ACHN (cell line): Measurements from ENCODE around the gene MAP3K20.
"Not testable (repeated sequence)": the region's sequence is repeated elsewhere in the genome, so short reads cannot be mapped to it uniquely, and the experiment has no call there.

Experiments used
- DNase-seq: peaks from one replicate; pipeline ENCODE4 v3.0.0-alpha.2; 2015
- in situ Hi-C: cut with HindIII; loops from 2 replicates; pipeline ENCODE4 v1.10.0; 2017; ENCODE audit warnings: low sequenced_read_pairs, low pct_ligation_motif_present, low pct_unique_long_range_greater_than_20kb

Gene MAP3K20

GRCh38 chr2:173171924-173172643 is 96.4 kb downstream of the MAP3K20 start:
- in situ Hi-C loops: no loop called here
- no peak for DNase-seq

- DNase-seq, in situ Hi-C loops: not testable (repeated sequence)
Measured at GRCh38 chr2:173174339-173174738, 98.7 kb downstream of the MAP3K20 start.

- in situ Hi-C loops: no loop called here
- no peak for DNase-seq
Measured at GRCh38 chr2:173175222-173175621, 99.6 kb downstream of the MAP3K20 start.

GRCh38 chr2:173181982-173182381 is 106.3 kb downstream of the MAP3K20 start:
- no peak for DNase-seq
- in situ Hi-C loops: no loop called here

- in situ Hi-C loops: no loop called here
- peak; percentile 98 for DNase-seq
Measured at GRCh38 chr2:173184031-173185004, 108.7 kb downstream of the MAP3K20 start.

DNA sequence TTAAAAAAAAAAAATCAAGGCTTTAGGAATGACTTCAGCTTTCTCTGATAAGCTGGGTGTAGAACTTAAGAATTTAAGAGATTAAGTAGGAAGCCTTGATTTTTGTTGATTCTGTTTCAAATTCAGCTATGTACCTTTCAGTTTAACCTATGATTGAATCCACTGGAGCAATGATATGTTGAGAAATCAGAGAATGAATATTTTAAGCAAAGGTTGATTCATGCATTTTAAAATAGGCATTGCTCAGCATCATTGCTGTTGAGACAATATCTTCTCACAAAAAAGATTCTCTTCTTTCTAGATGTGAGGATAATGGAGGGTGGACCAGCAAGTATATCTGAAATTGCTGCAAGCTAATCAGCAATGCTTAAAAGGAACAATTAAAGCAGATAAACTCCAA is 109.8 kb downstream of the MAP3K20 start:
- in situ Hi-C loops: no loop called here
- DNase-seq: no peak

DNA sequence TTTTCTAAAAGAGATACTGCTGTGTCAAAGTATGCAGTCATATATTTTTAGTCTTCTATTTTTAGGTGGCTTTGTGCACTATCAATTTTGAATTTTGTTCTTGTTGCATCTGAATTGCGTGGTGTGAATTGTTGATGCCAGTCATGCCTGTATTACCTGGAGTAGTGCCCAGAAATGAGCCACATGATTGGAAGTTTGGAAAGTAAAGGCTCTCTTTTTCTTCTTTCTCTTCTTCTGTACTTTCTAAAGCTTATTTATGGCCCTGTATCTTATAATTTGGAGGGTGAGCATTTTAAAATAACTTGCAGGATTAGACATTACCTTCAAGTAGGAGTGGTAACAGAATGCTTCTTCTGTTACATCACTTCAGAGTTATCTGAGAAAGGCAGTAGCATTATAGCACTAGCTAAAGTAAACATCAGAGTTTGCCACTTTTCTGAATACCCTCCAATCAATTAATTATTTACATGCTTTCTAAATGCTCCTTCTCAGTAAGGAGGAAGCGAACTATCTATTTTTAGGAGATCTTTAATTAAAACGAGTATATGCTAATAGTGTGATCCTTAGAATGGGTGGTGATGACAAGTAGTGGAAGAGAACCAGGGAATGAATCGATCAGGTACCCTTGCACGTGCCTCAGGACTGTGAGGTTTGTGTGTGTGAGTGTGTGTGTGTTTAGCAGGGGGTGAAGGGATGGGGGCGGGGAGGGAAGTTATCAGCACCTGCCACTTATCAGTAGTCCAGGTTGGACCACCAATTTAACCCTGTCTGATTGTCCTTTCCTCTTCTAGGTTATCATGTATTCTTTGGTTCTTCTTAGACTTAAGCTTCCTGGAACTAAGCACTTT is 112.5 kb downstream of the MAP3K20 start:
- in situ Hi-C loops: no loop called here
- DNase-seq: peak; percentile 63

DNA sequence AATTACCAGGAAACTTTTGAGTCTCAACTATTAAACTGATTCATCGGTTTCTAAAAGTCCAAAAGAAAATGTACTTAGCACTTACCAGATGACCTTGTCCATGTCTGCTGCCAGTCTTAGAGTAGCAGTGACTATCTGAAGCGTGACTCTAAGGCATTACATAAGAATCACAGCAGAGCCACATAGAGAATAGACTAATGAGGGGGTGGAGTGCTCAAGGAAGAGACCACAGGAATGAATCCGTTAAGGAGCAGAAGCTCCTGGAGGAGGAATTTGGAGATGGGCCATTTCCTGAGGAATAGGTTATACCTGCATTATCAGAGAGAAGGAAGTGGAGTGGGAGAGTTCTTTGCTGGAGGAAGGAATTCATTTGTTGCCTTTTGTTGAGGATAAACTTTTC is 116.0 kb downstream of the MAP3K20 start:
- in situ Hi-C loops: no loop called here

GRCh38 chr2:173192071-173192470 is 116.4 kb downstream of the MAP3K20 start:
- in situ Hi-C loops: no loop called here
- DNase-seq: no peak

More for the DNA sequence above, 116.0 kb downstream of the MAP3K20 start:
- no peak for DNase-seq

GRCh38 chr2:173193925-173194324 is 118.3 kb downstream of the MAP3K20 start:
- in situ Hi-C loops: no loop called here
- no peak for DNase-seq

- in situ Hi-C loops: no loop called here
- no peak for DNase-seq
Measured at GRCh38 chr2:173195100-173195499, 119.5 kb downstream of the MAP3K20 start.

DNA sequence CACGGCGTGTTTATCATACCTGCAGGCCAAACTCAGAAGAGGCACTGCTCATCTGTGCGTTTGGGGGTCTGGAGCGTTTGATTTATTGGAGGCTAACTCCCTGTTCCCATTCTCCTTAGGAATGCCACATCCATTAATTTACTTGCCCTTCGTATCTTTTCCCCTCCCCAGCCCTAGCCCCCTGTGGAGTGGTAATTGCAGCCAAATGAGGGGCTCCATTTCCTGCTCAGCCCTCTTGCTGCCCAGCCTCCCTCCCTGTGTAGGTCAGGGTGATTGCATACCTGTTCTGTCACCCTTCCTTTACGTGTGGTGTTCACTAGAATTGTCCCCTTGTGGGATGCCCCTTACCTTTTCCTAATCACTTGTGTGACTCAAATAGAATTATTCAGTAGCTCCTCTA is 120.4 kb downstream of the MAP3K20 start:
- in situ Hi-C loops: no loop called here
- DNase-seq: no peak

DNA sequence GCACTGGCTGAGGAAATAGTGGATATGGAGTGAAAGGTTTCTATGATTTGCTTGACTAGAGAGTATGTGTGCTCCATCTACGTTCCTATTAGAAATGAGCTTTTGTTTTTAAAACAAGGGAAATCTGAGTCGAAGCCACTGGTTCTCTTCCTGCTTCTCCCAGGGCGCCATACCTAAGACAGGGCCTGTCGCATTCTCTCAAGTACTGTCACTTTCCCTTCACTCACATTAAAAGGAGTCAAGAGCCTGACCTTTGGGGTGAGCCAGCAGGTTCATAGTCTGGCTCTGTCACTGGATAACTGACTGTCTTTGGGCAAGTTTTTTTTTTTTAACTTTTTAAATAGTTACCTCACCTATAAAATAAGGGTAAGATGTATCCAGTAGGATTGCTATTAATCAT is 121.0 kb downstream of the MAP3K20 start:
- DNase-seq: no peak
- in situ Hi-C loops: no loop called here

GRCh38 chr2:173198327-173198726 is 122.7 kb downstream of the MAP3K20 start:
- in situ Hi-C loops: no loop called here
- DNase-seq: no peak

DNA sequence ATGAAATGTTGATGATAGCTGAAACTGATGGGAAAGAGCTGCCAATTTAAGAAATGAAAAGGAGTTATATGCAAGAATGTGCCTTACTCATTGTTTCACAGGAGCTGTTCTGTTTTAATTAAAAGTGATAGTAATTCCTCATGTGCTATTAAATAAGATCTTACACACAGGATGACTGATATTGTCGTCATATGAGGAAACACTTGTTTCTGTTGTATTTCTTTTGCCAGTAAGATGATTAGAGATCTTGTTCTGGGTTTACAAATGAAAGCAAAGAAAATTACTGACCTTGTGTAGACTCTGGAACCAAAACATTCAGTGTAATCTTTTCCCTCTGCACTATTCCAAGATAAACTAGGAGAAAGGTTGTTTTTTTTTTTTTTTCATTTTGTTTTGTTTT is 123.6 kb downstream of the MAP3K20 start:
- DNase-seq: no peak
- in situ Hi-C loops: no loop called here

GRCh38 chr2:173202570-173202969 is 126.9 kb downstream of the MAP3K20 start:
- in situ Hi-C loops: loop anchor here (25.0 kb wide), 1 partner anchor 165 kb away; no protein-coding TSS in a partner anchor
- DNase-seq: no peak

DNA sequence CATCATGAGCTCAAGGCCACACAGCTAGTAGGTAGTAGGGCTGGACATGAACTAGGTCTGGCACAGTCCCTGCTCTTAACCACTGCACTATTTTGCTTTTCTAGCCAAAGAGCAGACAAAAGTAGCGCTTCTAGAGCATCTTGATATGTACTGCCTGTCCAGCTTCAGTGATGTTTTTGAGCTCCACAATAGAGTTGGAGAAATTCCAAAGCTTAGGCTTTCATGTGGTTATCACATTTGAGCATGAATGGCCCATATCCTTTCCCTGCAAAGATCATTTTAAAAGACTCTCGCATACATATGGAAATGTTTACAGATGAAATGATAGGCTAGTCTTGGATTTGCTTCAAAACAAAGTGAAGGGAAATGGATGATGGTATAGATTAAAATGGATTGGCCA is 128.7 kb downstream of the MAP3K20 start:
- DNase-seq: no peak
- in situ Hi-C loops: loop anchor here (25.0 kb wide), 1 partner anchor 167 kb away; no protein-coding TSS in a partner anchor

DNA sequence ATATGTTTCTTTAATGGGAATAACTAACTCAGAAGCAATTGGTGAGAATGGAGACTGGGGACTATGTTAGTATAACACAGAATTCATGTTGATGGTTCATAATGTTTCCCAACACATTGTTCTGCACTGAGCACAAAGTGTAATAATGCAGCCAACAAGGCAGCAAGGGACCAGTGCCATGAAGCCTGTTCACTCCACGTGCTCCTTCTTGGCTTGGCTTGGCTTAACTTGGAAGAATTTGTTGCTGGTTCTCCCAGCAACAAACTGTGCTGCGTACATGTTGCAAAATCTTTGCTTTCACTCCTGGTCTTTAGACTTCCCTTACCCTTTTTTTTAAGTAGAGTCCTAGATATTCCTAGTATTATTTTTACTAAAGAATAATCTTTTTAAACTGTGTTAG is 129.7 kb downstream of the MAP3K20 start:
- in situ Hi-C loops: loop anchor here (25.0 kb wide), 1 partner anchor 168 kb away; no protein-coding TSS in a partner anchor
- no peak for DNase-seq
